PC-9 (cell line): ENCODE measurements around the gene ENTPD5. TPM values are rescaled to one million over a fixed set of nuclear protein-coding genes. Genes with fewer than 3 reads are reported as not detected.

Experiments
- BruUV-seq: library from RNA; stranded (reverse); fragments of 400-500 nt; replicated peaks from 2 replicates; lab custom pipeline; 2021; lab: Mats Ljungman, UMichigan
- CTCF ChIA-PET: fragments of 300-600 bp; sonication (Branson Sonifier 250); formaldehyde crosslinking; loops from one replicate; lab custom pipeline; 2022; ENCODE audit warnings: antibody characterized with exemption; lab: Charles Lee
- POLR2A ChIA-PET: fragments of 300-600 bp; sonication (Branson Sonifier 250); formaldehyde crosslinking; loops from one replicate; lab custom pipeline; 2022; ENCODE audit warnings: antibody characterized with exemption; ENCODE audit not compliant: unreplicated experiment; lab: Charles Lee
- DNase-seq, 2 experiments: peaks; one replicate each; pipeline versions ENCODE4 v3.0.0 to v3.0.0-alpha.2; 2015 to 2022; ENCODE audit warnings: mixed read lengths in 1 of 2
- H2AFZ ChIP-seq: fragments of 200-600 bp; sonication (generic); 2 replicates; pipeline ENCODE4 v1.8.1; 2017; ENCODE audit warnings: antibody characterized with exemption
- H3F3A ChIP-seq: fragments of 200-600 bp; sonication (generic); 2 replicates; pipeline ENCODE4 v1.8.1; 2017; ENCODE audit warnings: antibody characterized with exemption, mild to moderate bottlenecking, low read depth; ENCODE audit not compliant: insufficient read depth
- H3K27ac ChIP-seq: fragments of 200-600 bp; sonication (generic); 2 replicates; pipeline ENCODE4 v1.6.1; 2016; ENCODE audit warnings: mixed run types
- H3K27me3 ChIP-seq: fragments of 200-600 bp; sonication (generic); 2 replicates; pipeline ENCODE4 v1.6.1; 2016; ENCODE audit warnings: low read depth, mixed run types; ENCODE audit not compliant: insufficient read depth
- H3K36me3 ChIP-seq: fragments of 200-600 bp; sonication (generic); 2 replicates; pipeline ENCODE4 v1.6.1; 2016; ENCODE audit warnings: low read depth, mixed run types
- H3K4me1 ChIP-seq: fragments of 200-600 bp; sonication (generic); replicated peaks from 2 replicates; pipeline ENCODE4 v1.6.1; 2016; ENCODE audit warnings: mixed run types; ENCODE audit not compliant: insufficient read depth
- H3K4me2 ChIP-seq: fragments of 200-600 bp; sonication (generic); 2 replicates; pipeline ENCODE4 v1.6.1; 2017; ENCODE audit warnings: mixed run types
- H3K4me3 ChIP-seq: fragments of 200-600 bp; sonication (generic); 2 replicates; pipeline ENCODE4 v1.6.1; 2016; ENCODE audit warnings: mixed run types
- H3K79me2 ChIP-seq: fragments of 200-600 bp; sonication (generic); 2 replicates; pipeline ENCODE4 v1.6.1; 2017; ENCODE audit warnings: low read depth, mixed run types
- H3K9me2 ChIP-seq: fragments of 200-600 bp; sonication (generic); 2 replicates; pipeline ENCODE4 v1.8.1; 2017; ENCODE audit warnings: mild to moderate bottlenecking; ENCODE audit not compliant: insufficient read depth
- H3K9me3 ChIP-seq: fragments of 200-600 bp; sonication (generic); 2 replicates; pipeline ENCODE4 v1.8.1; 2016; ENCODE audit warnings: low read depth; ENCODE audit not compliant: insufficient read depth
- H4K20me1 ChIP-seq: fragments of 200-600 bp; sonication (generic); 2 replicates; pipeline ENCODE4 v1.8.1; 2017; ENCODE audit not compliant: insufficient read depth
- CTCF ChIP-seq: fragments of 200-600 bp; sonication (generic); conservative IDR thresholded peaks from 2 replicates; pipeline ENCODE4 v1.6.1; 2017; ENCODE audit warnings: mixed run types, antibody characterized with exemption, mild to moderate bottlenecking, moderate library complexity
- EZH2 ChIP-seq: fragments of 200-600 bp; sonication (generic); IDR thresholded peaks from 2 replicates; pipeline ENCODE4 v1.8.0; 2017; ENCODE audit warnings: antibody characterized with exemption, low read depth
- intact Hi-C: fragments of 100-400 bp; cut with micrococcal nuclease; formaldehyde crosslinking; loops from one replicate; pipeline ENCODE4 v1.10.0; 2022; ENCODE audit not compliant: unreplicated experiment
- total RNA-seq: library from RNA; stranded (reverse); gene quantifications from 2 replicates; pipeline ENCODE4 v1.2.3, GENCODE V29; 2021

Gene ENTPD5
- total RNA-seq, 1 experiment from 2014 or later = 12.3 TPM

GRCh38 chr14:74034572-74034971, 15.5 kb upstream of the ENTPD5 start:
- Histone ChIP-seq H4K20me1 (no peaks in the 10 kb centered on the region), H3K4me1 (no peaks in the 10 kb centered on the region), H3K27ac (no peak overlapping the region), H3F3A (no peaks in the 10 kb centered on the region), H3K79me2 (no peaks in the 10 kb centered on the region), H3K4me2 (no peak overlapping the region), H3K27me3 (no peaks in the 10 kb centered on the region), H3K9me3 (no peaks in the 10 kb centered on the region), H3K9me2 (peaks cover 3% of the 10 kb centered on the region; the same call in 1 of the 2 replicates), H3K36me3 (no peaks in the 10 kb centered on the region), H2AFZ (no peak overlapping the region), H3K4me3 (no peak overlapping the region)
- CTCF ChIA-PET = interaction anchor here (0.6 to 0.7 kb wide), 2 partner anchors 59 to 325 kb away, joined by 4 to 6 read pairs; no protein-coding TSS in a partner anchor
- no peak for TF ChIP-seq CTCF
- TF ChIP-seq EZH2 = no peak
- no TSS peak for BruUV-seq
- no peak for DNase-seq
- POLR2A ChIA-PET = no interaction called here
- intact Hi-C loops = loop anchor here (10.0 kb wide), 1 partner anchor 310 kb away; no protein-coding TSS in a partner anchor

- ChIA-PET POLR2A (no interaction called here), CTCF (no interaction called here)
- Histone ChIP-seq H3K4me1 (no peaks in the 10 kb centered on the region), H3K9me3 (no peaks in the 10 kb centered on the region), H3K9me2 (peaks cover 3% of the 10 kb centered on the region; the same call in 1 of the 2 replicates), H2AFZ (no peak overlapping the region), H3F3A (no peaks in the 10 kb centered on the region), H3K4me3 (no peak overlapping the region), H4K20me1 (no peaks in the 10 kb centered on the region), H3K4me2 (no peak overlapping the region), H3K27ac (no peak overlapping the region), H3K27me3 (no peaks in the 10 kb centered on the region), H3K36me3 (no peaks in the 10 kb centered on the region), H3K79me2 (no peaks in the 10 kb centered on the region)
- TF ChIP-seq EZH2 = no peak
- TF ChIP-seq CTCF = no peak
- no peak for DNase-seq
- no TSS peak for BruUV-seq
- intact Hi-C loops = no loop called here
Observed at GRCh38 chr14:74029136-74029535, 10.0 kb upstream of the ENTPD5 start.

- intact Hi-C loops = no loop called here
- no peaks in the 10 kb centered on the region for H3K9me3 ChIP-seq
- no peak overlapping the region for H3K4me2 ChIP-seq
- H3K36me3 ChIP-seq = no peaks in the 10 kb centered on the region
- TF ChIP-seq EZH2 (no peak), CTCF (no peak)
- ChIA-PET CTCF (no interaction called here), POLR2A (no interaction called here)
- no peak for DNase-seq
- peaks cover 25% of the 10 kb centered on the region; the same call in 1 of the 2 replicates for H3F3A ChIP-seq
- no peak overlapping the region for H3K4me3 ChIP-seq
- peaks cover 8% of the 10 kb centered on the region for H3K4me1 ChIP-seq
- no TSS peak for BruUV-seq
- no peaks in the 10 kb centered on the region for H3K27me3 ChIP-seq
- H3K79me2 ChIP-seq = no peaks in the 10 kb centered on the region
- H3K27ac ChIP-seq = no peak overlapping the region
- no peaks in the 10 kb centered on the region for H4K20me1 ChIP-seq
- H2AFZ ChIP-seq = no peak overlapping the region
- H3K9me2 ChIP-seq = no peaks in the 10 kb centered on the region
Observed at GRCh38 chr14:74022346-74022745, 3.3 kb upstream of the ENTPD5 start.
